CD14-positive monocyte (primary cell): ENCODE data around the gene CD320. TPM values are rescaled to one million over a fixed set of nuclear protein-coding genes. Genes with fewer than 3 reads are reported as not detected.

ENCODE experiments used
- DNase-seq, 3 donors: peaks; one replicate each; pipeline ENCODE4 v3.0.0-alpha.2; 2011 to 2022
- H2AFZ ChIP-seq: 2 replicates; pipeline ENCODE4 v1.6.0; 2012; ENCODE audit warnings: mild to moderate bottlenecking, low read depth, low read length, inconsistent platforms; ENCODE audit not compliant: insufficient read depth, poor library complexity, severe bottlenecking
- H3K27ac ChIP-seq, 2 donors: 1 replicate in 1 of 2; 2 replicates in 1 of 2; pipeline ENCODE4 v1.5.1; 2012 to 2013; ENCODE audit warnings: low read length in 2 of 2, control low read depth in 1 of 2, inconsistent platforms in 1 of 2, low read depth in 1 of 2, mild to moderate bottlenecking in 1 of 2
- H3K27me3 ChIP-seq, 2 donors: one replicate each; pipeline versions ENCODE4 v1.6.0 to v1.6.1; 2011 to 2013; ENCODE audit warnings: low read length in 2 of 2; ENCODE audit not compliant: control insufficient read depth in 2 of 2, insufficient read depth in 2 of 2
- H3K36me3 ChIP-seq, 2 donors: replicated peaks in 1 of 2; 1 replicate in 1 of 2; 2 replicates in 1 of 2; pipeline versions ENCODE4 v1.5.1 to v1.6.1; 2012 to 2013; ENCODE audit warnings: low read length in 2 of 2, control low read depth in 1 of 2, inconsistent platforms in 1 of 2, mild to moderate bottlenecking in 1 of 2; ENCODE audit not compliant: insufficient read depth in 2 of 2, control insufficient read depth in 1 of 2
- H3K4me1 ChIP-seq, 2 donors: 1 replicate in 1 of 2; 2 replicates in 1 of 2; pipeline versions ENCODE4 v1.5.1 to v1.6.1; 2012 to 2013; ENCODE audit warnings: low read length in 2 of 2, control low read depth in 1 of 2, inconsistent platforms in 1 of 2, mild to moderate bottlenecking in 1 of 2, moderate library complexity in 1 of 2; ENCODE audit not compliant: insufficient read depth in 2 of 2, control insufficient read depth in 1 of 2
- H3K4me2 ChIP-seq: replicated peaks from 2 replicates; pipeline ENCODE3; 2012; ENCODE audit warnings: low read length, moderate library complexity, mild to moderate bottlenecking; ENCODE audit not compliant: poor library complexity, severe bottlenecking; ENCODE audit errors: extremely low read depth
- H3K4me3 ChIP-seq, 3 experiments: fragments of 200-600 bp in 1 of 3; sonication (generic) in 1 of 3; replicated peaks in 1 of 3; 1 replicate in 2 of 3; 2 replicates in 1 of 3; pipeline ENCODE4 v1.5.1; 2011 to 2013; ENCODE audit warnings: low read length in 3 of 3, mild to moderate bottlenecking in 3 of 3, control low read depth in 2 of 3, low read depth in 2 of 3, inconsistent platforms in 1 of 3, moderate library complexity in 1 of 3
- H3K79me2 ChIP-seq: 2 replicates; pipeline ENCODE4 v1.6.0; 2012; ENCODE audit warnings: mild to moderate bottlenecking, control low read depth, inconsistent platforms, low read length, moderate library complexity; ENCODE audit not compliant: insufficient read depth
- H3K9ac ChIP-seq: 2 replicates; pipeline ENCODE4 v1.6.0; 2017; ENCODE audit warnings: low read length, mild to moderate bottlenecking; ENCODE audit not compliant: insufficient read depth, poor library complexity, severe bottlenecking
- H3K9me3 ChIP-seq, 2 donors: replicated peaks in 1 of 2; 1 replicate in 1 of 2; 2 replicates in 1 of 2; pipeline versions ENCODE4 v1.5.1 to v1.6.1; 2012 to 2013; ENCODE audit warnings: low read length in 2 of 2, control low read depth in 1 of 2; ENCODE audit not compliant: control insufficient read depth in 1 of 2, insufficient read depth in 1 of 2
- H4K20me1 ChIP-seq: 2 replicates; pipeline ENCODE4 v1.6.0; 2012; ENCODE audit warnings: mild to moderate bottlenecking, low read length, control low read depth, moderate library complexity; ENCODE audit not compliant: insufficient read depth
- H3K27ac Mint-ChIP-seq, 7 donors: one replicate each; pipeline ENCODE4 v1.8.0; 2020; ENCODE audit warnings: mild to moderate bottlenecking in 7 of 7, mixed read lengths in 7 of 7, moderate library complexity in 6 of 7, inconsistent platforms in 2 of 7
- H3K27me3 Mint-ChIP-seq, 3 donors: one replicate each; pipeline ENCODE4 v1.8.0; 2021 to 2022; ENCODE audit warnings: low read depth in 3 of 3, mild to moderate bottlenecking in 3 of 3, mixed read lengths in 3 of 3, moderate library complexity in 3 of 3, inconsistent platforms in 1 of 3
- H3K36me3 Mint-ChIP-seq, 2 donors: one replicate each; pipeline ENCODE4 v1.8.0; 2020; ENCODE audit warnings: mixed read lengths in 2 of 2, inconsistent platforms in 1 of 2, mild to moderate bottlenecking in 1 of 2
- H3K4me1 Mint-ChIP-seq: one replicate; pipeline ENCODE4 v1.8.0; 2020; ENCODE audit warnings: mild to moderate bottlenecking, mixed read lengths
- H3K4me3 Mint-ChIP-seq, 2 donors: one replicate each; pipeline ENCODE4 v1.8.0; 2020; ENCODE audit warnings: mild to moderate bottlenecking in 2 of 2, mixed read lengths in 2 of 2, moderate library complexity in 1 of 2
- H3K9me3 Mint-ChIP-seq, 7 donors: one replicate each; pipeline ENCODE4 v1.8.0; 2020 to 2022; ENCODE audit warnings: mixed read lengths in 7 of 7, mild to moderate bottlenecking in 6 of 7, moderate library complexity in 6 of 7, inconsistent platforms in 2 of 7
- WGBS: methylation state at CpG from one replicate; pipeline ENCODE4 v1.1.5; 2013; ENCODE audit warnings: missing lambda C conversion rate; ENCODE audit not compliant: insufficient coverage; 5-methylcytosine and 5-hydroxymethylcytosine counted together
- intact Hi-C, 2 donors: fragments of 100-400 bp; cut with micrococcal nuclease; formaldehyde crosslinking; loops; one replicate each; pipeline versions ENCODE4 v1.15.0 to v1.15.1; 2023
- polyA plus RNA-seq, 3 donors: library from polyadenylated mRNA; depleted of rRNA in 1 of 3; unstranded in 2 of 3; stranded (reverse) in 1 of 3; fragments of 300-500 nt in 2 of 3; fragments of >200 nt in 1 of 3; fragmentation: Illumina TruSeq in 2 of 3; gene quantifications; 1 replicate in 2 of 3; 2 replicates in 1 of 3; pipeline ENCODE4 v1.2.3, GENCODE V29; 2012 to 2021
- TF ChIP-seq, protein P1 (sequence below): fragments of 200-600 bp; IDR thresholded peaks from one replicate; pipeline ENCODE4 v1.8.0; 2022; ENCODE audit warnings: antibody characterized with exemption, mild to moderate bottlenecking

The CD320 gene
- polyA plus RNA-seq, 3 donors: 0.72 to 2.5 (median 1.0) TPM

DNA sequence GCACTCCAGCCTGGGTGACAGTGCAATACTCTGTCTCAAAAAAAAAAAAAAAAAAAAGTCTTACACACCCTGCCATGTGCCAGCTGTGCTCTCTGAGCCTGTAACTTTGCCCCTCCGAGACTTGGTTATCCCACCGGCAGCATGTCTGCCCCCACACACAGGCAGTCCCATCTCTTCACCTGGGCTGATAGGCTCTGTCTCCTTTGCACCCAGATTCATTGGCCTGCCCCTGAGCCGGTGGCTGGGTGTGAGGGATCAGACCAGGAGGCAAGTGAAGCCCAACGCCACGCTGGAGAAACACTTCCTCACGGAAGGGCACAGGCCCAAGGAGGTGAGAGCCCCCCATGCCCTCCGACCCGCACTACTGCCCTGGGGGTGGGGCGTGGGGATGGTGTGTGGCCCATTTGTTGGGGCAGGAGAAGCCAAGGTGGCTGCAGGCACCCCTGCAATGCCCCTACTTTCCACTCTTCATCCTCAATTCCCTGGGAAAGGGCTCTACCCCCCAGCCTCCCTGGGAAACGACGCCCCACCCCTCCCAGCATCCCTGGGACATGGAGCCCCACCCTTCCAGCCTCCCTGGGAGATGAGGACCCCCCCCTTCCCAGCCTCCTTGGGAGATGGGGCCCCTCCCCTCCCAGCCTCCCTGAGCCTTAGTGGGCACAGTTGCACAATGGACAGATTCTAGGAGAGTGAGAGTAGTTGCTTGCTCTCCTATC is 53.7 kb downstream of the CD320 start:
- no peaks in the 10 kb centered on the region for H4K20me1 ChIP-seq
- no peaks in the 10 kb centered on the region for H3K27me3 ChIP-seq
- WGBS: no CpG with 5 or more reads among the region's 11 CpGs
- Mint-ChIP-seq H3K9me3 (no peaks in the 10 kb centered on the region), H3K27ac (no peak overlapping the region), H3K36me3 (no peaks in the 10 kb centered on the region), H3K27me3 (peaks cover 9 to 16% (median 13%) of the 10 kb centered on the region in 3 donors), H3K4me1 (no peaks in the 10 kb centered on the region), H3K4me3 (no peak overlapping the region)
- H3K4me1 ChIP-seq: no peaks in the 10 kb centered on the region
- H3K4me2 ChIP-seq: no peak overlapping the region
- H3K27ac ChIP-seq: no peak overlapping the region
- H3K9me3 ChIP-seq: no peaks in the 10 kb centered on the region
- intact Hi-C loops: loop anchor here (10.0 kb wide), 2 partner anchors 240 to 310 kb away; partner anchors contain the start of gene TIMM44 (in 2 of the 2)
- no peaks in the 10 kb centered on the region for H3K36me3 ChIP-seq
- TF ChIP-seq, protein P1, sequence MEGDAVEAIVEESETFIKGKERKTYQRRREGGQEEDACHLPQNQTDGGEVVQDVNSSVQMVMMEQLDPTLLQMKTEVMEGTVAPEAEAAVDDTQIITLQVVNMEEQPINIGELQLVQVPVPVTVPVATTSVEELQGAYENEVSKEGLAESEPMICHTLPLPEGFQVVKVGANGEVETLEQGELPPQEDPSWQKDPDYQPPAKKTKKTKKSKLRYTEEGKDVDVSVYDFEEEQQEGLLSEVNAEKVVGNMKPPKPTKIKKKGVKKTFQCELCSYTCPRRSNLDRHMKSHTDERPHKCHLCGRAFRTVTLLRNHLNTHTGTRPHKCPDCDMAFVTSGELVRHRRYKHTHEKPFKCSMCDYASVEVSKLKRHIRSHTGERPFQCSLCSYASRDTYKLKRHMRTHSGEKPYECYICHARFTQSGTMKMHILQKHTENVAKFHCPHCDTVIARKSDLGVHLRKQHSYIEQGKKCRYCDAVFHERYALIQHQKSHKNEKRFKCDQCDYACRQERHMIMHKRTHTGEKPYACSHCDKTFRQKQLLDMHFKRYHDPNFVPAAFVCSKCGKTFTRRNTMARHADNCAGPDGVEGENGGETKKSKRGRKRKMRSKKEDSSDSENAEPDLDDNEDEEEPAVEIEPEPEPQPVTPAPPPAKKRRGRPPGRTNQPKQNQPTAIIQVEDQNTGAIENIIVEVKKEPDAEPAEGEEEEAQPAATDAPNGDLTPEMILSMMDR: no peak
- no peak overlapping the region for H3K9ac ChIP-seq
- H3K79me2 ChIP-seq: no peaks in the 10 kb centered on the region
- H2AFZ ChIP-seq: no peak overlapping the region
- H3K4me3 ChIP-seq: no peak overlapping the region
- DNase-seq: no peak

DNA sequence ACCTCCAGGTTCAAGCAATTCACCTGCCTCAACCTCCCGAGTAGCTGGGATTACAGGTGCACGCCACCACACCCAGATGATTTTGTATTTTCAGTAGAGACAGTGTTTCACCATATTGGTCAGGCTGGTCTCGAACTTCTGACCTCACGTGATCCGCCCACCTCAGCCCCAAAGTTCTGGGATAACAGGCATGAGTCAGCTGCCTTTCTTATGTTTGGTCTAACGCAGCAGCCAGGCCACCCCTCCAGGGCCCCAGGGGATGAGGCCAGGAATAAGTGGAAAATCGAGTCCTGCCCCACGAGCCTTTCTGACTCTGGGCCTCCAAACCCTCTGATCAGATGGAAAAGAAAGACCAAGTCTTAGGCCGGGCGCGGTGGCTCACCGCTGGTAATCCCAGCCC is 54.5 kb downstream of the CD320 start:
- no peaks in the 10 kb centered on the region for H3K9me3 ChIP-seq
- H2AFZ ChIP-seq: no peak overlapping the region
- no peaks in the 10 kb centered on the region for H4K20me1 ChIP-seq
- TF ChIP-seq, protein P1: no peak
- H3K9me3 Mint-ChIP-seq: peaks cover 0 to 2% (median 0%) of the 10 kb centered on the region in 7 donors
- H3K4me1 Mint-ChIP-seq: no peaks in the 10 kb centered on the region
- no peak overlapping the region for H3K4me3 ChIP-seq
- H3K4me1 ChIP-seq: no peaks in the 10 kb centered on the region
- H3K27ac Mint-ChIP-seq: no peak overlapping the region
- WGBS: 98% methylated on average over 6 of the region's 12 CpGs
- no peaks in the 10 kb centered on the region for H3K36me3 ChIP-seq
- no peak overlapping the region for H3K9ac ChIP-seq
- no peaks in the 10 kb centered on the region for H3K79me2 ChIP-seq
- intact Hi-C loops: loop anchor here (1.0 to 10.0 kb wide), 3 partner anchors 95 to 309 kb away; partner anchors contain the start of gene TIMM44 (in 2 of the 2)
- no peaks in the 10 kb centered on the region for H3K27me3 ChIP-seq
- H3K27me3 Mint-ChIP-seq: peaks cover 10 to 17% (median 12%) of the 10 kb centered on the region in 3 donors
- no peaks in the 10 kb centered on the region for H3K36me3 Mint-ChIP-seq
- no peak overlapping the region for H3K4me3 Mint-ChIP-seq
- H3K4me2 ChIP-seq: no peak overlapping the region
- no peak overlapping the region for H3K27ac ChIP-seq
- DNase-seq: no peak
